HepG2 (cell line): ENCODE measurements around the gene UBE2C. TPM values are rescaled to one million over a fixed set of nuclear protein-coding genes. Genes with fewer than 3 reads are reported as not detected.

Experiments
- AKAP8 ChIP-seq: sonication (generic); formaldehyde crosslinking; IDR thresholded peaks from 2 replicates; pipeline ENCODE4 v1.5.1; 2020; ENCODE audit warnings: mild to moderate bottlenecking, missing genetic modification reagents
- ATF7-NPFF ChIP-seq: sonication (generic); formaldehyde crosslinking; IDR thresholded peaks from 2 replicates; pipeline ENCODE4 v1.8.1; 2023; ENCODE audit warnings: mild to moderate bottlenecking, low read depth, missing genetic modification reagents, moderate library complexity
- EEA1 ChIP-seq: sonication (generic); formaldehyde crosslinking; IDR thresholded peaks from 2 replicates; pipeline ENCODE4 v1.5.1; 2020; ENCODE audit warnings: mild to moderate bottlenecking, missing genetic modification reagents, borderline replicate concordance
- FOXK2 ChIP-seq: fragments of 450-650 bp; IDR thresholded peaks from 2 replicates; pipeline ENCODE4 v1.6.1; 2016
- FOXO4 ChIP-seq: sonication (generic); formaldehyde crosslinking; conservative IDR thresholded peaks from 2 replicates; pipeline ENCODE4 v1.8.1; 2023; ENCODE audit warnings: missing genetic modification reagents
- GATA4 ChIP-seq: sonication (generic); IDR thresholded peaks from 2 replicates; pipeline ENCODE4 v1.6.1; 2016; ENCODE audit warnings: antibody characterized with exemption, low read depth, borderline replicate concordance
- NFKB2 ChIP-seq: sonication (generic); formaldehyde crosslinking; IDR thresholded peaks from 2 replicates; pipeline ENCODE4 v1.4.0; 2020; ENCODE audit warnings: missing genetic modification reagents, borderline replicate concordance
- RAD21 ChIP-seq: fragments of 450-650 bp; formaldehyde crosslinking; IDR thresholded peaks from 2 replicates; pipeline ENCODE4 v1.5.0; 2020; ENCODE audit warnings: mild to moderate bottlenecking
- SIX4 ChIP-seq: sonication (generic); formaldehyde crosslinking; IDR thresholded peaks from 2 replicates; pipeline ENCODE4 v1.4.0; 2020; ENCODE audit warnings: missing genetic modification reagents
- TCF7L2 ChIP-seq: IDR thresholded peaks from 2 replicates; pipeline ENCODE4 v1.6.1; 2011; ENCODE audit warnings: mild to moderate bottlenecking, low read depth, low read length, moderate library complexity
- ZBTB43 ChIP-seq: sonication (generic); formaldehyde crosslinking; conservative IDR thresholded peaks from 2 replicates; pipeline ENCODE4 v1.4.0; 2020; ENCODE audit warnings: missing genetic modification reagents
- ZBTB7A ChIP-seq: sonication (generic); formaldehyde crosslinking; IDR thresholded peaks from 2 replicates; pipeline ENCODE4 v1.8.0; 2022; ENCODE audit warnings: mild to moderate bottlenecking, missing genetic modification reagents
- ZNF432 ChIP-seq: sonication (generic); formaldehyde crosslinking; IDR thresholded peaks from 2 replicates; pipeline ENCODE4 v1.5.0; 2020; ENCODE audit warnings: missing genetic modification reagents, mild to moderate bottlenecking, borderline replicate concordance
- ZNF501 ChIP-seq: sonication (generic); formaldehyde crosslinking; IDR thresholded peaks from 2 replicates; pipeline ENCODE4 v1.5.1; 2020; ENCODE audit warnings: mild to moderate bottlenecking, moderate library complexity, missing genetic modification reagents
- ZNF646 ChIP-seq: sonication (generic); formaldehyde crosslinking; IDR thresholded peaks from 2 replicates; pipeline ENCODE4 v1.9.0; 2021; ENCODE audit warnings: mild to moderate bottlenecking, missing genetic modification reagents
- ZNF788 ChIP-seq: sonication (generic); formaldehyde crosslinking; IDR thresholded peaks from 2 replicates; pipeline ENCODE4 v1.5.0; 2020; ENCODE audit warnings: mild to moderate bottlenecking, missing genetic modification reagents, borderline replicate concordance
- polyA plus RNA-seq, 8 experiments: library from polyadenylated mRNA; depleted of rRNA in 3 of 8; stranded (reverse) in 7 of 8; unstranded in 1 of 8; fragments of >200 nt; fragmentation: Illumina TruSeq in 4 of 8; extraction: Trizol in 4 of 8; gene quantifications; 2 replicates each; pipeline versions ENCODE4 v1.2.1 to v1.2.3, GENCODE V29; 2011 to 2016; ENCODE audit warnings: low read depth in 4 of 8, missing spikeins in 1 of 8, mixed read lengths in 1 of 8; ENCODE audit not compliant: insufficient read depth in 1 of 8
- total RNA-seq, 5 experiments: library from RNA; depleted of rRNA; stranded (reverse); fragments of >200 nt; fragmentation: Illumina TruSeq; extraction: Trizol; gene quantifications; 2 replicates each; pipeline ENCODE4 v1.2.3, GENCODE V29; 2016; ENCODE audit warnings: low read depth in 1 of 5

UBE2C gene
- total and polyA plus RNA-seq, 2 of the 13 experiments (the other 11 are each of a cell fraction or from before 2014, with no cell fraction given), result 100 to 123 TPM

GRCh38 chr20:45833883-45834796 lies 21.7 kb downstream of the UBE2C start (continued):
- TF ChIP-seq RAD21 (peak; percentile 54; the same call in 1 of the 2 replicates), SIX4 (no peak; the same call in 1 of the 2 replicates), ATF7-NPFF (CRISPR knock-in tag) (peak; percentile 51), AKAP8 (CRISPR knock-in tag) (no peak; the same call in 1 of the 2 replicates), NFKB2 (peak; percentile 79), FOXO4 (no peak), ZBTB7A (CRISPR knock-in tag) (no peak; the same call in none of the 2 replicates), ZBTB43 (CRISPR knock-in tag) (peak; percentile 51; the same call in 1 of the 2 replicates), FOXK2 (no peak), ZNF788 (CRISPR knock-in tag) (peak; percentile 55; the same call in 1 of the 2 replicates), ZNF646 (CRISPR knock-in tag) (no peak), ZNF432 (CRISPR knock-in tag) (no peak), ZNF501 (CRISPR knock-in tag) (peak; percentile 38; the same call in 1 of the 2 replicates), GATA4 (peak; percentile 42; the same call in 1 of the 2 replicates), TCF7L2 (no peak), EEA1 (CRISPR knock-in tag) (peak; percentile 14; the same call in 1 of the 2 replicates)
